ENCODE measurements around the gene KRT81. TPM values are rescaled to one million over a fixed set of nuclear protein-coding genes. Genes with fewer than 3 reads are reported as not detected.
"Not testable (repeated sequence)": the region's sequence is repeated elsewhere in the genome, so short reads cannot be mapped to it uniquely, and the experiment has no call there.

The KRT81 gene
- total RNA-seq, 1 donor from 2014 or later, result 0.13 TPM

DNA sequence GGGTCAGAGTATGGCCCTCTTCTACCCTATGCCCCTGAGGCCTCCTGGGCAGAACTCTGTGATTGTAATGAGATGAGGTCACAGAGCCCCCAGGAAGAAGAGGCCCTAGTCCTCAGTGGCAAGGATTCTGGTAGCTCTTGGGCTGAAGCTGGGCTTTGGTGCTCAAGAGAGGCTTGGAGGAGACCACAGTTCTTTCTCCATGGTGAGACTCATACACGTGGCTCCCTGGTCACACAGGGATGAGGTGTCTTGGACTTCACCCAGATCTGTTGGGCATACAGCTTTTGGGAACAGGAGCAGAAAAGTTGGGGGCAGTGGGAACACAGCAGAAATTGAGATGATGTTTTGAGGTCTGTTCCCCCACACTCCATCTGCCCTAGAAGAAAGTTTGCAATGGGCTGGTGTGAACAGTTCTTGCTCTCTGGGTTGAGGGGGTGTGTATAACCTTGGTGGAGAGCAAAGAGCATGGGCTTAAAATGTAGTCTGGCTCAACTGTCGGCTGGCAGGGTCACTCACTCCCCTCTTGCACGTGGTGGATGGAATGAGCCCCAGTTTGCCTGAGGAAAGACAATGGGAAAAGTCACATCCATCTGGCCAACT lies 16.7 kb downstream of the KRT81 start, which contains the start of gene KRT86:
Gene KRT86, plus strand, starts transcription at position 125 of the 600 bp plus-strand sequence. CDS start 27,272 bp downstream, outside the sequence.
- no peak for DNase-seq (ENCODE audit: low read depth in 2 of 2)

DNA sequence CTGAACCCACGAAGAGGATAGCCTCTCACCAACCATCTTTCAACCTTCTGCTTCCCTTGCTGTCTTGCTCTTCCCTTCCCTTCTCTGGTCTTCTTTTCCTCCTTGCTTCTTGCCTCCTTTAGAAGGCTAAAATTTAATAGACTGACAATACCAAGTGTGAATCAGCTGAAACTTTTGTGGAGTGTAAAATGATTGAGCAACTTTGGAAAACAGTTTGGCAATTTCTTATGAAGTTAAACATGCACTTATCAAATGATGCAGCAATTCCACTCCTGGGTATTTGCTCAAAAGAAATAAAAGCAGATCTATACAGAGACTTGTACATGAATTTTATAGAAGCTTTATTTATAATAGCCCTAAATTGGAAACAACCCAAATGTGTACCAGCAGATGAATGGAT lies 20.2 kb downstream of the KRT81 start:
- no peak for DNase-seq (ENCODE audit: low read depth in 2 of 2)

DNA sequence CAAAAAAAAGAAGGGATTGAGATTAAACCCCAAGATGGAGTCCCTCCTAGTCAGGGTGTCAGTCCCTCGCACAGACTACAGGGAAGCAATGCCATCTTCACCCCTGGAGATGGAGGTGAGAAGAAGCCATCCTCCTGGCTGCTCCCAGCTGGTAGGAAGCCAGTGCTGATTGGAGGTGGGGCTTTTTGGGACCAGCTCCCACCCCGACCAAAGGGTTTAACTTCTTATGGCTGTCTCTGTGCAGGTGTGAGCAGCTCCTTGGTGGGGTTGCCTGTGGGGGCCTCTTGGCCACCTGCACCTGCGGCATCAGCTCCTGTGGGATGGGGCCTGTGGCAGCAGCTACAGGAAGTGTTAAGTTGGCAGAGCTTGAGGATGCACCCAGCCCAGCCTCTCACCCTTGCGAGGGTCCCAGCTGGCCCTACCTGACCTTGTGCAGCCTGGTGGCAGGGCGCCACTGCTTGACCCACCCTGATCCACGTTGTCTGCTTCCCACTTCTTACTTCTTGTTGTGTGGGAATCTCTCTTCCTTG lies 20.7 kb downstream of the KRT81 start:
- DNase-seq (ENCODE audit: low read depth in 2 of 2), result no peak

DNA sequence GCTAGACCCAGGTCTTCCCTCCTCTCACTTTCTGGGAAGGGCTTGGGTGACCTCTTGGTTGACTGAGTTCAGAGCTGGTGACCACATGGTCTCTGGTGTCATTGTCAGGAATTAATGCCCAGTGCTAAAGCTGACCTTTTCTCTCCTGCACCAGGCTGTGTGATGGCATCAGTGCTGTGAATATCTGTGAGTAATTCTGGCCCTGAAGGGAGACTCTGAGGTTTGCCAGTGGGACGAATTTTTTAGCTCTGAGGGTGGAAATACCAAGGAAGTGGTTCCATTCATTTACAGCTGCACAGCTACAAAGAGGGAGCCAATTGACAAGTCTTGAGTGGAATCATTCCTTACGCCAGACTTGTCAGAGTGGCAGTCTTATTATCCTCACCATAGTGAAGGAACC lies 23.1 kb downstream of the KRT81 start:
- no peak for DNase-seq (ENCODE audit: low read depth in 2 of 2)

DNA sequence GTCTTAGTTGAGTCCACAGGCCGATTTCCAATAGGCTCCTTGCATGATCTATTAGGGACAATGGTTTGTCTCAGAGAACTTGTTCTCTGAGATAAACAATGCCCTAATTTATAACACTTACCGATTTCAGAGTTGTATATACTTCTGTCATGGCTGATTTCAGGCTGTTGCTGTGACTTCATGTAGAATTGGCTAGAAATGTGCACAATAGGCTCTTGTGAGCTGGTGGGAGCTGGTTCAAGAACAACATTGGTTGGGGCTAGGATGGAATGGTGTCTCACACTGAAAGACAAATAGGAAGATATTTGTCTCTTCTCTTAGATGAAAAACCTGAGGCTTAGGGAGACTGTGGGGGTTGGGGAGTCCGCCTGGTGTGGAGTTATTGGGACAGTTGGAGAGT lies 23.6 kb downstream of the KRT81 start:
- no peak for DNase-seq (ENCODE audit: low read depth in 2 of 2)

DNA sequence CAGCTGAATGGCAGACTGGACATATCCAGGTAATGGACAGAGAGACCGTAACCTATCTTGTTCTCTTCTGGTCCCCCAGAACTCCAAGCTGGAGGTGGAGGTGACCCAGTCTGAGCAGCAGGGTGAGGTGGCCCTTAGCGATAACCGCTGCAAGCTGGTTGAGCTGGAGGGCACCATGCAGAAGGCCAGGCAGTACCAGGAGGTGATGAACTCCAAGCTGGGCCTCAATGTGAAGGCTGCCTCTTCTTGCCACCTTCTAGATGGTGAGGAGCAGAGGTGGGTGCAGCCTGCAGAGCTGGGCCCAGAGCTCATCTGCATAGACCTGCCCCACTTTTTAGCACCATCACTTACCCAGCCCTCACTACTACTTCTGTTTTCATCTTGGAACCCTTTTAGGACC lies 24.1 kb downstream of the KRT81 start:
- DNase-seq (ENCODE audit: low read depth in 2 of 2), result no peak

DNA sequence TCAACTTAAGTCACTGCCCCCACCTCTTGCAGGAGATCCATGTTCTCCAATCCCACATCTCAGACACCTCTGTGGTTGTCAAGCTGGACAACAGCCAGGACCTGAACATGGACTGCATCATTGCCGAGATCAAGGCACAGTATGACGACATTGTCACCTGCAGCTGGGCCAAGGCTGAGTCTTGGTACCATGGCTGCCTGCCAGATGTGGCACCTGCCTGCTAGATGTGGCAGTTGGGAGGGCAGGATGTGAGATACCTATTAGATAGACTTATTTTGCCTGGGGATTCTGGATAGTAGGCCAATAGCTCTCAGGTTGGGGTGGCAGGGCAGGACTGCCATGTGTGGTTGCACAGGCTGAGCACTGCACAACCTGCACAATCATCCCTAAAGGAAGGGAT lies 24.8 kb downstream of the KRT81 start:
- no peak for DNase-seq (ENCODE audit: low read depth in 2 of 2)

DNA sequence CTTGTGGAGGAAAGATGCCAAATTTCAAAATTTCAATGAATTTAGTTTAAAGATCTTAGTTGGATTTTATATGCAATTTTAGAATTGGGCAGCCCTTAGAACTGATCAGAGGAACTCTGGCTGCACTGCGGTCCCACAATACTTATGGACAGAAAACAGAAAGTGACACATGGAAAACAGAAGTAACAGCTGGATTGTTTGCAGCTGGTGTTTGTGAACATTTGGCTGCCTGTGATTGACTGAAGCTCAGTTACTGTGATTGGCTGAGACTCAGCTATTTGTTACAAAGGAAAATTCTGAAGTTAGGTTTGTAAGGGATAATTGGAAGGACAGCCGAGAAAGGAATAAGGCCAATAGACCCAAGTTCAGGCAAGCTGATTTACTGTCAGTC lies 26.9 kb downstream of the KRT81 start:
- DNase-seq (ENCODE audit: low read depth in 2 of 2), result no peak

DNA sequence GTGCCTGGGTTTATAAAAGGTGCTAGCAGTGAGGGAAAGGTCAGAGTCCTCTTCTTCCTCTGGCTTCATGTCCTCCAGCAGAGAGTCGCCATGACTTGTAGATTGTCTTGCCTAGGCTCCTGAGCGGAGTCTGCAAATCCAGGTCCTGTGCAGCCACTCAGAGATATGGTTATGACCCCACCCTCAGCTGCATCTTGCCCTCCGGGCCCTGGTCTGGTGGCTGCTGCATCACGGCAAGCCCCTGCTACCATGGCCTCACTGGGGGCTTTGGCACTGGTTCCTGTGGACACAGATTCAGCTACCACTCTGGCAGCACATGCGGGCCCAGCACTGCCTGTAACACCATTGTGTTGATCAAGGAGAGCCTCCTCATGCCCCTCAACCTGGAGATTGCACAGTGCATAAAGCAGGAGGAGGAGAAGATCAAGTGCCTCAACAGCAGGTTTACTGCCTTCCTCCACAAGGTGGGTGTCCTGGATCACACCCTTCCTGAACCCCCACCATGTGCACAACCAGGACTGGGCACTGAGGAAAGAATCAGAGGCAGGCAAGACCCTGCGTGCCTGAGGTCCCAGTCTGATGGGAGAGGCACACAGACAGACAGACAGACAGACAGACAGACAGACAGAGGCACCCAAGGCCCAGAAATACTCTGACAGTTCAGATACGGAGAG lies 27.4 kb downstream of the KRT81 start:
- DNase-seq (ENCODE audit: low read depth in 2 of 2), result no peak

DNA sequence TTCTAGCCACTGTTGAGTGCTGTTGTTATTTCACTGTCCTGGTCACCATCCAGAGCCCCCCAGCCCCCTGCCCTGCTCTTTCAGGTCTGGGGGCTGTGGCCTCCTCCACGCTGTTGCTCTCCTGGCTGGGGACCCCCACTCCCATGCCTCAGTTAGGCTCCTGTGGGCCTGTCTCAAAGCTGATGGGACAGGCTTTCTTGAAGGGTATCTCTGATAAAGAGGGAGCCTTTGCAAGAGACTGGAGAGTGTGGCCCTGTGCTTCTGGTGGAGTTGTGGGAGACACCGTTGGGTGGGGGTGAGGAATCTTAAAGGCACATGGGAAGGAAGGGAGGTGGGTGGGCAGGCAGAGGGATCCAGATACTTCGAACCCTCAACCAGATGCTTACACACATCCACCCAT lies 29.0 kb downstream of the KRT81 start:
- DNase-seq (ENCODE audit: low read depth in 2 of 2), result no peak

DNA sequence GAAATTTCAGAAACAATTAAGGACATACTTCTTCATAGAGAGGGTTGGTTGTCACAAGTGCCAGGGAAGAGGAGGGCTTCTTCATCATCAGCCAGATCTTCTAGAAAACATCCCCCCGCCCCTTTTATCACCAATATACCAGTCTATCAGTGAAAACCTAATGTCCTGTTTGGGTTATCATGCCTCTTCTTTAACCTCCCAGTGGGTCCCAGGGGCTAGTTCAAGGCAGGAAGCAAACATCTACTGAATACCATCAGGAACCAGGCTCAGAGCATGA lies 30.2 kb downstream of the KRT81 start:
- no peak for DNase-seq (ENCODE audit: low read depth in 2 of 2)

DNA sequence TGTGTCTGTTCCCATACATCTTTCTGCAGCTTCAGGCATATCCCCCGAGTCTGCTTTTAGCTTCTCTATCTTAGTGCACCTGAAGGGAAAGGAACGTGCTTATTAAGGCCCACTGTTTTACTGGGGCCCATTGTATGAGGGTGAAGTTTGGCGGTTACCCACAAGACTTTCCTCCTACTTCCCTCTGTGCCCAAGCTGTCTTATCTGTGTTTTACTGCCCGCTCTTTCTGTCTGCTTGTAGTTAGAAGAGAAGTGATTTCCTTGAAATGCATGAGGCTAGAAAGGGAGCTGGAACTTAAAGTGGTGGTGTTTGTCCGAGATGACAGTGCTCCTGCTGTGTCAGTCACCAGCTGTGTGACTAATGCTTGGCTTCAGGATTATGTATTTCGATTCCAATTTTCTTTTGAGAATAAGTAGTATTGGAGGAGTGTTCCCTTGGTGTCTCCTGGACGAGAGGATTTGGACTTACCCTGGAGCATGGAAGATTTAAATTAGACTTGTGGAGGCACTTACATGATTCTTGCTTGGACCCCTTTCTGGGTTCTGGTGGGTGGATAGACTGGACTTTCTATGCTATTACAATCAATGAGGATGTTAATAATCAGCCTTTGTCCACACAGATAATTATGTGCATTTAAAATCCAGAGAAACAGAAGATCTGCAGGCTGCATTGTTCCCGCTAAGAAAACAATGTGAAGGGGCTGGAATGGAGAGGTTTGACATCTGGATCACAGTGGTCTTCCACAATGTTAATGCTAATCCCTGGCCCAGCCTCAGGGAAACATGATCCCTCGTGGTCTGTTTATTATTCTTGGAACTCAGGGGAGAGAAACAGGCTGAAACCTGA lies 30.8 kb downstream of the KRT81 start:
- DNase-seq (ENCODE audit: low read depth in 2 of 2), result no peak

DNA sequence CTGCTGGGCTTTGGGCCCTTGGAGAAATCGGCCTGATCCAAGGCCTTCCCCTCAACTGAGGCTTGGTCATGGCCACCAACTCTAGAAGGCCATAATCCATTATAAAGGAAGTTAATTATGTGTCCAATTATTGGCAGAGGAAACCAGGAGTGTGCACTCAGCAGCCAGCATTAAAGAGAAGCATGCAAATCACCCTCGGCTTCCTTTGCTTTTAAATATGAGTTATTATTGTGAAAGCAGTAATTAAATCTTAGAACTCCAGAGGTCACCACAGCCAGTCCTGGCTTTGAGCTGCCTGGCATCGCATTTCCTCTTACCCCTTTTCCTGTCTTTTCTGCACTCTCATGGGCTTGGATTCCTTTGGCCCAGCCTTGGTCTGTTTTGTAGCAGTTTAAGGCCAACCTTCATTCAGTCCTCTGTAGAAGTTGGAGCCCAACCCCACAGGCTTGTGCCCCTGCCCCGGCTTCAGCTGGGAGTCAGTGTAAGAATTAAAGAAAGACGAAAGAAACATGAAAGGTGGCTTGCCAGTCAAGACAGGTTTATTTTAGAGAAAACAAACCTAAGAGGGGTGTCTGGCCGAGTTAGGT lies 31.6 kb downstream of the KRT81 start:
- no peak for DNase-seq (ENCODE audit: low read depth in 2 of 2)

DNA sequence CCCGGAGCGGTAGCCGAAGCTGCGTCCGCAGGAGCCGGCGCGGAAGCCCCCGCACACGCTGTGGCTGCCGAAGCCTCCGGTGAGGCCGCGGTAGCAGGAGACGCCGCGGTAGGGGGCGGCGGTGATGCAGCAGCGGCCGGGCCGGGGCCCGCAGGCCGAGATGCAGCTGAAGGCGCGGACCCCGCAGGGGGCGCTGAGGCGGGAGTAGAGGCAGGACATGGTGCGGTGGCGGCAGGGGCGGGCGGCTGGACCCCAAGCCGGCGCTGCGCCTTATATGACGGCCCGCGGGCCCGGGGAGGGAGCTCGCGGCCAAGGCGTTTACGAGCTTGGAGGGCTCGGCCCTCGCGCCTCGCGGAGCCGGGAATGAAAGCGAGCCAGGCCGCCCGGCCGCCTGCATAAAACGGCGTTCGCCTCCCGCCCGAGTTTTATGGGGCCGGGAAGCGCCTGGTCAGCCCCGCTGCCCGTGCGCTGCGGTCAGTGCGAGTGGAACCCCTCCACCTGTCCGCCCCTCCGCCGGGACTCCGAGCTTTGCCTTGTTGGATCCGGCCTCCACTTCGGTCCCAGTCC lies 32.9 kb downstream of the KRT81 start:
- peak in 1 of 2 donors; percentile 58 for DNase-seq (ENCODE audit: low read depth in 2 of 2)

DNA sequence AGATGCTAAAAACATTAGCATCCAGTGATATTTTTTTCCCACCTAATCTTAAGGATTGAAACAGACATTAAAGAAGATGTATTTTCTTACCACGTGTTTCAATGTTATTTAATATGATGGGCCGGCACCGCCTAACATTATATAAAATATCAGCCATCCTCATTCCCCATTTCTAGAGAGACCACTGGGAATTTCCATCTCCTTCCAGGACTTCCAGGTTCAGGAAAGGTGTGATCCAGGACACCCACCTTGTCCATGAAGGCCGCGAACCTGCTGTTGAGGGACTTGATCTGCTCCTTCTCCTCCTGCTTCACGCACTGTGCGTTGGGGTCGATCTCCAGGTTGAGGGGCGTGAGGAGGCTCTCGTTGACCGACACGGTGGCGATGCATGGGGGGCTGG lies 33.4 kb downstream of the KRT81 start:
- DNase-seq (ENCODE audit: low read depth in 2 of 2), result not testable (repeated sequence)

DNA sequence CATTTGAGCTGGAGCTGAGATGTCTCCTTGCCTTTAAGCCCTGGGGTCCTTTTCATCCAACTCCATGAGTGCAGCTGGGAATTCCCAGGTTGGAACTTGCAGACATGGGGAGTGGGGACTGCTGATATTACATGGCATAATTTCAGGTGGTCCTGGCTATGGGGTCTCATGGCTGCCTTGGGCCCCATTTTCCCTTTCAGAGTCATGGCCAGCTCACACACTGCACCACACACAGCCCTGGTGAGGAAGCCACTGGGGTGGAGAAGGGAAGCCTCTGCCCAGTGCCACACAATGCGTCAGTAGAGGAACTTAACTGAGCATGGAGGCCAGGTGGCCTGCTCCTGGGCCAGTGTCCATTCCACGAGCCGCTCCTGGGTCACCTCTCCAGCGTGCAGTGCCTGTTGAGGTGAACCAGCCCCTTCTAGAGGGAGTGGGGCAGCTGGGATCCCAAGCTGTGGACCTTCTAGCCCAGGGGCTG lies 34.2 kb downstream of the KRT81 start:
- no peak for DNase-seq (ENCODE audit: low read depth in 2 of 2)

DNA sequence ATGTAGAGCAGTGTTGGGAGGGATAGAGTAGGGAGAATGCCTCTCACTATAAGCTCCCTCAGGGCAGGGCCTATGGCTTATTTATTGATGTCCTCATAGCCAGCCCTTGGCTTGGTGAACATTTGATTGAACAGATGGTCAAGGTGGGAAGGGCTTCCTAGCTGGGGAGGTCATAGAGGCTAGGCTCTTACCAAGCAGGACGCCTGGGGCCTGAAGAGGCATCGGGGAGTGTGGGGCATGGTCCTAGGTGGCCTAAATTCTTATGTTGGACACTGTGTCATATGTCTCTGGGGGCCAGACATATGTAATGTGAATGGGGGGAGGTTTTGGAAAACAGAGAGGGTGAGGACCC lies 34.8 kb downstream of the KRT81 start:
- no peak for DNase-seq (ENCODE audit: low read depth in 2 of 2)

DNA sequence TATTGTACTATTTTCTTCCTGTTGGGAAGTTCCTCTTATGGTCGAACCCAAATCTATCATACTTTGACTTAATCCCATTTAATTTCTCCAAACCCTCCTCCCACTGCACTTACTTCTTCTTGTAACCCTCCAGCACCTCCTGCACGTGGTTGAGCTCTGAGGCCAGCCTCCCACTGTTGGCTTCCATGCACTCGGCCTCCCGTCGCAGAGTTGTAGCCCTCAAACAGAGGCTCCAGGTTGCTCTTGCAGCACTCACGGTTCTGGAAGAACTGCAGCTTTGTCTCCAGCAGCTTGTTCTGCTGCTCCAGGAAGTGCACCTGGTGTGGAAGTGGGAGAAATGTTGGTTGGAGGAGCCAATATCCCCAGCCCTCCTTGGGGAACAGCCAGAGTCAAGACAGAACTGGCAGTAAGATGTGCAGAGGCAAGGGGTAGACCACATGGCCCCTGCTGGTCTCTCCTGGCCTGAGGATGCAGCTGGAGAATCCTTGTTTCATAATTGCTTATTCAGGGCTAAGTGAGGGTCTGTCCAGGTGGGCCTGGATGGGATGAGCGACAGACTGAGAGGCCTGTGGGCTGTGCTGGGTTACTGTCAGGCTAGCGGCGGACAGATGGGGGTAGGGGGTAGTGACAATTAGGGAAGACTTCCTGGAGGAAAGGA lies 35.3 kb downstream of the KRT81 start:
- DNase-seq (ENCODE audit: low read depth in 2 of 2), result no peak

DNA sequence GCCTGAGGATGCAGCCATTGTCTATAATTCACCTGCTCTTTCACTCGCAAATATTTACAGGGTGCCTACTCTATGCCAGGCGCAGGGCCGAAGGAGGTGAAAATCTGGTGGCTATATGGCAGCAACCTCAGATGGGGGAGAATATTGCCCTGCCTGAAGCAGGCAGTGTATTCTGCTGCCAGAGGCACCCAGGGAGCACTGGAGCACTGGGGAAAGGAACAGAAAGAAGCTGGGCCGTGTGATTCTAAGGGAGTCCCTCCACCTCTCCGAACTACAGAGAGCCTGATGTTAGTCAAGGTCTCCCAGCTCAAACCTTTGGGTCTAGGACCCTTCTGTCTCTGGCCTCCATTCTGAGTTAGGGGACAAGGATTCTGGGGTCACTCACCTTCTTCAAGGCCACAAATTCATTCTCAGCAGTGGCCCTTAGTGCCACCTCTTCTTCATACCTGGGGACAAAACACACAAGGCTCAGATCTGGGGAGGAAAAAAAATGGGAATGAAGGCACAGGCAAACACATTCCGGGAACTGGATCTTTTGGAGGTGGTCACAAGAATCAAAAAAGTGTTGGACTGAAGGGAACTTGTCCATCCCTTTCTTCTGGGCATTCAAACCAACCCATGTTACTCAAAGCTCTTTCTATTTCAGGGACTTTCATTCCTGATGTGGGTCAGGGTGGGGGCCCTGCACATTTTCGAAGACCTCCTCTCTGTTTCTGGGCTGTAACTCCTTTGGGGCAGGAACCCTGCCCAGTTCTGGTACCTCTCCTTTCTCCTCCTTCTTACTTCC lies 36.2 kb downstream of the KRT81 start:
- DNase-seq (ENCODE audit: low read depth in 2 of 2), result no peak

DNA sequence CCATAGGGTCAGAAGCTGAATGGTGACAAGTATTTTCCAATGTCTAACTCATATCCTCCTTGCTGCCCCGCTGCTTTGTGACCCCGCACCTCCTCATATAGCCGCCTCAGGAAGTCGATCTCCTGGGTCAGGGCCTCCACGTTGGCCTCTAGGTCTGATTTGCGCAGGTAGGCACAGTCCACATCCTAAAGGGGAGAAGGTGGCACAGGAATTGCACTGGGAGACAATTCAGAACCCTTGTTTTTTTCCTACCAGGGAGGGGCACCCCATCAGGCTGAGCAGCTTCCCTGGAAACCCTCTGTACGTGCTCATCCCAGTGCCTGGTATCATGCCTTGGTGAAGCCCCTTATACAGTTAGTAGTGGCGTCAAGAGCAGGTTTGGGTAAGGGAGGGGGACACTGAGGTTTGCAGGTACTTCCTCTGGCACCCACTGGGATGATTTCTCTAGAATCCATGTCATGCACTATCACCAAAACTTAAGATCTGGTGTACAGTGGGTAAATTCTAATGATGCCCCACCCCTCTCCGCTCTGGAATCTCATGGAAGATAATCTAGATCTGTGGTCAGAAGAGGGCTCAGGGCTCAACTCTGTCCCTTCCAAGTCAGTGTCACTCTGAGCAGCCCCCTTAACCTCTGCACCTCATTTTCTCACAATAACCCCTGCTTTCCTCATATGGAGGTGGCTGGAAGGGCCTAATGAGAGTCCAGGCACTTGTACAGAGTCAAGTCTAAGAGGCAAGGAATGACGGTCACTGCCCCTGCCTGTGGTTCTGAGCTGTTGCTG lies 37.0 kb downstream of the KRT81 start:
- no peak for DNase-seq (ENCODE audit: low read depth in 2 of 2)
